ENCODE results near the gene STMN1.

STMN1 gene

GRCh38 chr1:25929016-25929415 is 22.8 kb upstream of the STMN1 start:
- TF ChIP-seq SUZ12 (IDR thresholded peaks at IDR 0.05; ENCODE audit: extremely low read depth, insufficient read depth, insufficient read length) (no peak), ZNF274 (IDR thresholded peaks at IDR 0.05; ENCODE audit: low read depth, low read length) (no peak), YY1 (IDR thresholded peaks at IDR 0.05; ENCODE audit: insufficient read depth, insufficient read length) (no peak)
- H3K4me1 ChIP-seq (ENCODE audit: insufficient read depth, insufficient read length) = peaks cover 8% of the 10 kb centered on the region
- H3K9me3 ChIP-seq (ENCODE audit: insufficient read depth, low read length) = no peaks in the 10 kb centered on the region
- H3K9ac ChIP-seq (ENCODE audit: insufficient read length, low read depth) = no peak overlapping the region
- DNase-seq (ENCODE audit: low read depth, low spot score) = no peak
- no peak overlapping the region for H3K4me3 ChIP-seq (ENCODE audit: insufficient read length, low read depth)
- no peaks in the 10 kb centered on the region for H3K36me3 ChIP-seq (ENCODE audit: insufficient read depth, insufficient read length, low read length)
- peaks cover 5% of the 10 kb centered on the region for H3K27me3 ChIP-seq (ENCODE audit: insufficient read depth, insufficient read length)

GRCh38 chr1:25927521-25928265 is 21.5 kb upstream of the STMN1 start:
- H3K9ac ChIP-seq (ENCODE audit: insufficient read length, low read depth) = no peak overlapping the region
- no peak overlapping the region for H3K4me3 ChIP-seq (ENCODE audit: insufficient read length, low read depth)
- H3K9me3 ChIP-seq (ENCODE audit: insufficient read depth, low read length) = no peaks in the 10 kb centered on the region
- H3K27me3 ChIP-seq (ENCODE audit: insufficient read depth, insufficient read length) = peaks cover 11% of the 10 kb centered on the region
- H3K4me1 ChIP-seq (ENCODE audit: insufficient read depth, insufficient read length) = peaks cover 4% of the 10 kb centered on the region
- TF ChIP-seq SUZ12 (IDR thresholded peaks at IDR 0.05; ENCODE audit: extremely low read depth, insufficient read depth, insufficient read length) (no peak), ZNF274 (IDR thresholded peaks at IDR 0.05; ENCODE audit: low read depth, low read length) (no peak), YY1 (IDR thresholded peaks at IDR 0.05; ENCODE audit: insufficient read depth, insufficient read length) (no peak)
- no peak for DNase-seq (ENCODE audit: low read depth, low spot score)
- no peaks in the 10 kb centered on the region for H3K36me3 ChIP-seq (ENCODE audit: insufficient read depth, insufficient read length, low read length)

- no peaks in the 10 kb centered on the region for H3K9me3 ChIP-seq (ENCODE audit: insufficient read depth, low read length)
- peaks cover 7% of the 10 kb centered on the region for H3K4me1 ChIP-seq (ENCODE audit: insufficient read depth, insufficient read length)
- DNase-seq (ENCODE audit: low read depth, low spot score) = no peak
- no peaks in the 10 kb centered on the region for H3K36me3 ChIP-seq (ENCODE audit: insufficient read depth, insufficient read length, low read length)
- H3K4me3 ChIP-seq (ENCODE audit: insufficient read length, low read depth) = no peak overlapping the region
- peak overlapping the region; percentile 34 for H3K9ac ChIP-seq (ENCODE audit: insufficient read length, low read depth)
- H3K27me3 ChIP-seq (ENCODE audit: insufficient read depth, insufficient read length) = peaks cover 11% of the 10 kb centered on the region
- no peak for TF ChIP-seq ZNF274 (IDR thresholded peaks at IDR 0.05; ENCODE audit: low read depth, low read length)
- TF ChIP-seq SUZ12 (IDR thresholded peaks at IDR 0.05; ENCODE audit: extremely low read depth, insufficient read depth, insufficient read length) = no peak
- TF ChIP-seq YY1 (IDR thresholded peaks at IDR 0.05; ENCODE audit: insufficient read depth, insufficient read length) = no peak
These were observed 20.7 kb upstream of the STMN1 start for GRCh38 chr1:25926731-25927496.

GRCh38 chr1:25924454-25924853 is 18.2 kb upstream of the STMN1 start:
- Histone ChIP-seq H3K36me3 (ENCODE audit: insufficient read depth, insufficient read length, low read length) (no peaks in the 10 kb centered on the region), H3K9ac (ENCODE audit: insufficient read length, low read depth) (no peak overlapping the region), H3K4me3 (ENCODE audit: insufficient read length, low read depth) (no peak overlapping the region), H3K9me3 (ENCODE audit: insufficient read depth, low read length) (no peaks in the 10 kb centered on the region), H3K27me3 (ENCODE audit: insufficient read depth, insufficient read length) (peaks cover 11% of the 10 kb centered on the region), H3K4me1 (ENCODE audit: insufficient read depth, insufficient read length) (peaks cover 7% of the 10 kb centered on the region)
- no peak for DNase-seq (ENCODE audit: low read depth, low spot score)
- TF ChIP-seq YY1 (IDR thresholded peaks at IDR 0.05; ENCODE audit: insufficient read depth, insufficient read length) = no peak
- TF ChIP-seq SUZ12 (IDR thresholded peaks at IDR 0.05; ENCODE audit: extremely low read depth, insufficient read depth, insufficient read length) = no peak
- no peak for TF ChIP-seq ZNF274 (IDR thresholded peaks at IDR 0.05; ENCODE audit: low read depth, low read length)

DNA sequence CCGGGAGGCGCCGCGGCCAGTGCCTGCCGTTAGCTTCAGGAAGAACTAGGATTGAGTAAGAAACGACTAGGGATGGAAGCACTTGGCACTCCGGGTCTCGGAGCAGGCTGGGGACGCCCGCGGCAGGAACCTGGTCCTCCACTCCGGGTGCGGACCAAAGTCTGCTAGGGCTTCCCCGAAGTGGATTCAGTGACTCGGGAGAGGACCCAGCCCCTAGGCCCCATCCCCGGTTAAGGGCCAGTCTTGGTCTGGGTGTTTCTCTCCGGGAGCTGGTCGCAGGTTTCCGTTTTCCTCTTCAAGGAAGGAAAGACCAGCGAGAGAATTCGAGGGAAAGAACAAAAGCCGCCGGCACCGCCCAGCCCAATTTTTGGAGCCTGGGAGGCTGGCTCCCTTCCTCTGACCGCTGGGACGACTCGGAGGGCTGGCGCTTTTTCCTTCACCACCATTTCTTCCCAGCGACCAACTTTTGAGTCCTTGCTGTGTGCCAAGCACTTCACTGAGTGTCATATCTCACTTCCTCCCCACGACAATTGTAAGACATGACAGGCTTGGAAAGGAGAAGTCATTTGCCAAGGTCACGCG is 16.8 kb upstream of the STMN1 start:
- peak; percentile 56 for DNase-seq (ENCODE audit: low read depth, low spot score)
- no peak for TF ChIP-seq SUZ12 (IDR thresholded peaks at IDR 0.05; ENCODE audit: extremely low read depth, insufficient read depth, insufficient read length)
- no peak for TF ChIP-seq ZNF274 (IDR thresholded peaks at IDR 0.05; ENCODE audit: low read depth, low read length)
- no peak for TF ChIP-seq YY1 (IDR thresholded peaks at IDR 0.05; ENCODE audit: insufficient read depth, insufficient read length)
- Histone ChIP-seq H3K9me3 (ENCODE audit: insufficient read depth, low read length) (no peaks in the 10 kb centered on the region), H3K4me1 (ENCODE audit: insufficient read depth, insufficient read length) (peaks cover 9% of the 10 kb centered on the region), H3K4me3 (ENCODE audit: insufficient read length, low read depth) (peak overlapping the region; percentile 83), H3K9ac (ENCODE audit: insufficient read length, low read depth) (peak overlapping the region; percentile 91), H3K36me3 (ENCODE audit: insufficient read depth, insufficient read length, low read length) (no peaks in the 10 kb centered on the region), H3K27me3 (ENCODE audit: insufficient read depth, insufficient read length) (peaks cover 11% of the 10 kb centered on the region)

DNA sequence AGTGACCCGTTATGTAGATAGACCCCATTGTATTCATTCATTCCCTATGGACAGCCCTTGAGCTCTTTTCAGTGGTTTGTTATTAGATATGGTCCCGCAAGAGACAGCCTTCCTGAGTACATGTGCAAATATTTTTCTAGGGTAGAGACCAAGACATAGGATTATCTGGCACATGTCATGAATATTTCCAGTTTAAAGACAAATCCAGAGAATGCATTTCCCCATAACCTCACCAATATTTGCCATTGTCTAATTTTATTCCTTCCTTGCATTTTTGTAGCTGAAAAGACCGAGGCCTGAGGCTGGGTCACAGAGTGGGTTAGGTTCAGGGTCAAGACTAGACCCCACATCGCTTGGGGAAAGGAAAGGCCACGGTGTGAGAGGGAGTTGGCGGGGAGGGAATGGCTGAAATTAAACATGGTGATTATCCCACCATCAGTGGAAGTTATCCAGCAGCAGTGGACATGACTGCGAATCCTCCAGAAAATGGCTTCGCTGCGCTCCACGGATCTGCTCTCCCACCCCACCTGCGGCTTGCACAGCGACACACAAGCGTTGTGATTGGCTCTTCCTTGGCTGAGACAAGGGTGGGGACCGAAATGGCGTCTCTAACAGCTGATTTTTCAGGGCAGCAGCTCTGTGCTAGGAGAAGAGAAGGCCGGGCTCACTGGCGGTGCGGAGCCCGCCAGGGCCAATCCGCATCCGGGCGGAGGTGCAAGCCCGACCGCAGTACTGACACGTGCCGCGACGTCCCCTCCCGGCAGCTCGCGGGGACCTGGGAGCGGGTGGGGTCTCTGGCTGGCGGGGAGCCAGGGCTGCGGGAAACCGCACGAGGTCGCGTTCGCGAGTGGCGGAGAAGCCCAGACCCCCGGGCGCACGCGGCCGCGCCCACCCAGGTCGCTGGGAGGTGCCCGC is 16.1 kb upstream of the STMN1 start:
- Histone ChIP-seq H3K4me1 (ENCODE audit: insufficient read depth, insufficient read length) (peaks cover 10% of the 10 kb centered on the region), H3K27me3 (ENCODE audit: insufficient read depth, insufficient read length) (peaks cover 11% of the 10 kb centered on the region), H3K36me3 (ENCODE audit: insufficient read depth, insufficient read length, low read length) (no peaks in the 10 kb centered on the region), H3K9me3 (ENCODE audit: insufficient read depth, low read length) (no peaks in the 10 kb centered on the region), H3K4me3 (ENCODE audit: insufficient read length, low read depth) (peak overlapping the region; percentile 83), H3K9ac (ENCODE audit: insufficient read length, low read depth) (peak overlapping the region; percentile 91)
- TF ChIP-seq SUZ12 (IDR thresholded peaks at IDR 0.05; ENCODE audit: extremely low read depth, insufficient read depth, insufficient read length) (no peak), YY1 (IDR thresholded peaks at IDR 0.05; ENCODE audit: insufficient read depth, insufficient read length) (peak; percentile 60), ZNF274 (IDR thresholded peaks at IDR 0.05; ENCODE audit: low read depth, low read length) (no peak)
- DNase-seq (ENCODE audit: low read depth, low spot score) = peak; percentile 63

Data from NT2/D1 (cell line).